Measurements from ENCODE around the gene PCID2. TPM values are rescaled to one million over a fixed set of nuclear protein-coding genes. Genes with fewer than 3 reads are reported as not detected.

The PCID2 gene
- total and polyA plus RNA-seq, 2 experiments from 2014 or later: 79.6 to 107 TPM

DNA sequence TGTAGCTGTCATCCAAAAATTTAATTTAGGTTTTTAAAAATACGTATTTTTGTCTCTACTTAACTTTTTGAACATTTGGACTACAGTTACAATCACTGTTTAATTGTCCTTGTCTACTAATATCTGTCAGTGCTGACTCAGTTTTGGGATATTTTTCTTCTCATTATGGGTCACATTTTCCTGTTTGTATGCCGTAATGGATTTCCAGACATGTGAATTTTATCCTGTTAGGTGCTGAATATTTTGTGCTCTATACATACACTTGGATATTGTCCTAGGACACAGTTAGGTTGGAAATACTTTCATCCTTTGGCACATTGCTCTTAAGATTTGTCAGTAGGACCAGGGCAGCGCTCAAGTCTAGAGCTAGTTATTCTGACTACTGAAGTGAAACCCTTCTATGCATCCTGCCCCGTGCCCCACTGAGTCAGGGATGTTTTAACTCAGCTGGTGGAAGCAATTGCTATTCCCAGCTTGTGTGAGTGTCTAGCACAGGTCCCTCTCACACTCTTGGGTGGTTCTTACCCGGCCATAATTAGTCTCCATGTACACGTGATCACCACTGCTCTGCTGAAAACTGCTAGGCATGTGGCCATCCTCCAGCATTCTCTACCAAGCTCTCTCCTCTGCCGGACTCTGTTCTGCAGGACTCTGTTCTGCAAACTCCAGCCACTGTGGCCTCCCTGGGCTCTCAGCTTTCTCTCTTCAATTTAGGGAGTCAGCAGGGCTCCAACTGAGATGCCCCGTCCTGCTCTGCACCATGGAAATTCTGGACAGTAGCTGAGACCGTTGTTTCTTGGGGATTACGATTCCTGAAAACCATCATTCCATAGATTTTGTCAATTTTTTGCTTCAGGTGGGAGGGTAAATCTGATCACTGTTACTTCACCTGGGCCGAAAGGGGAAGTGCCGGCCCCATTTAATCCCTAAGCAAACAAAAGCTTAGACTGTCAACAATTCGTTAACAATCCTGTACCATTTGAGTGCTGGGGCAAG lies 38.9 kb downstream of the PCID2 start:
- no peak overlapping the region; the same call in 2 of the 3 replicates for H3K4me3 Mint-ChIP-seq
- H3K27ac ChIP-seq (ENCODE audit: low read depth): no peak overlapping the region
- peaks cover 2% of the 10 kb centered on the region; the same call in 2 of the 3 replicates for H3K4me1 Mint-ChIP-seq
- H3K4me1 ChIP-seq (ENCODE audit: insufficient read depth): no peaks in the 10 kb centered on the region
- no peaks in the 10 kb centered on the region for H3K9me2 ChIP-seq (ENCODE audit: insufficient read depth)
- H3K9me3 Mint-ChIP-seq: no peaks in the 10 kb centered on the region
- peaks cover 28% of the 10 kb centered on the region for H3K36me3 Mint-ChIP-seq (ENCODE audit: low read depth)
- TF ChIP-seq JUNB (IDR thresholded peaks at IDR 0.05; ENCODE audit: unreplicated experiment) (no peak), EZH2phosphoT487 (IDR thresholded peaks at IDR 0.05; ENCODE audit: unreplicated experiment) (no peak), EZH2 (IDR thresholded peaks at IDR 0.05; ENCODE audit: low read depth, unreplicated experiment) (no peak), NANOG (IDR thresholded peaks at IDR 0.05; ENCODE audit: borderline replicate concordance) (no peak), CREB1 (CRISPR knock-in tag; IDR thresholded peaks at IDR 0.05; ENCODE audit: low read depth) (no peak), ZNF331 (CRISPR knock-in tag; IDR thresholded peaks at IDR 0.05; ENCODE audit: low read depth) (no peak), STAT1 (IDR thresholded peaks at IDR 0.05; ENCODE audit: unreplicated experiment) (no peak), ZNF114 (CRISPR knock-in tag; IDR thresholded peaks at IDR 0.05) (no peak), POLR2AphosphoS5 (IDR thresholded peaks at IDR 0.05; ENCODE audit: low read depth) (no peak)
- TF ChIP-seq, protein P1, sequence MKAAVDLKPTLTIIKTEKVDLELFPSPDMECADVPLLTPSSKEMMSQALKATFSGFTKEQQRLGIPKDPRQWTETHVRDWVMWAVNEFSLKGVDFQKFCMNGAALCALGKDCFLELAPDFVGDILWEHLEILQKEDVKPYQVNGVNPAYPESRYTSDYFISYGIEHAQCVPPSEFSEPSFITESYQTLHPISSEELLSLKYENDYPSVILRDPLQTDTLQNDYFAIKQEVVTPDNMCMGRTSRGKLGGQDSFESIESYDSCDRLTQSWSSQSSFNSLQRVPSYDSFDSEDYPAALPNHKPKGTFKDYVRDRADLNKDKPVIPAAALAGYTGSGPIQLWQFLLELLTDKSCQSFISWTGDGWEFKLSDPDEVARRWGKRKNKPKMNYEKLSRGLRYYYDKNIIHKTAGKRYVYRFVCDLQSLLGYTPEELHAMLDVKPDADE (IDR thresholded peaks at IDR 0.05): no peak
- TF ChIP-seq, protein P2, sequence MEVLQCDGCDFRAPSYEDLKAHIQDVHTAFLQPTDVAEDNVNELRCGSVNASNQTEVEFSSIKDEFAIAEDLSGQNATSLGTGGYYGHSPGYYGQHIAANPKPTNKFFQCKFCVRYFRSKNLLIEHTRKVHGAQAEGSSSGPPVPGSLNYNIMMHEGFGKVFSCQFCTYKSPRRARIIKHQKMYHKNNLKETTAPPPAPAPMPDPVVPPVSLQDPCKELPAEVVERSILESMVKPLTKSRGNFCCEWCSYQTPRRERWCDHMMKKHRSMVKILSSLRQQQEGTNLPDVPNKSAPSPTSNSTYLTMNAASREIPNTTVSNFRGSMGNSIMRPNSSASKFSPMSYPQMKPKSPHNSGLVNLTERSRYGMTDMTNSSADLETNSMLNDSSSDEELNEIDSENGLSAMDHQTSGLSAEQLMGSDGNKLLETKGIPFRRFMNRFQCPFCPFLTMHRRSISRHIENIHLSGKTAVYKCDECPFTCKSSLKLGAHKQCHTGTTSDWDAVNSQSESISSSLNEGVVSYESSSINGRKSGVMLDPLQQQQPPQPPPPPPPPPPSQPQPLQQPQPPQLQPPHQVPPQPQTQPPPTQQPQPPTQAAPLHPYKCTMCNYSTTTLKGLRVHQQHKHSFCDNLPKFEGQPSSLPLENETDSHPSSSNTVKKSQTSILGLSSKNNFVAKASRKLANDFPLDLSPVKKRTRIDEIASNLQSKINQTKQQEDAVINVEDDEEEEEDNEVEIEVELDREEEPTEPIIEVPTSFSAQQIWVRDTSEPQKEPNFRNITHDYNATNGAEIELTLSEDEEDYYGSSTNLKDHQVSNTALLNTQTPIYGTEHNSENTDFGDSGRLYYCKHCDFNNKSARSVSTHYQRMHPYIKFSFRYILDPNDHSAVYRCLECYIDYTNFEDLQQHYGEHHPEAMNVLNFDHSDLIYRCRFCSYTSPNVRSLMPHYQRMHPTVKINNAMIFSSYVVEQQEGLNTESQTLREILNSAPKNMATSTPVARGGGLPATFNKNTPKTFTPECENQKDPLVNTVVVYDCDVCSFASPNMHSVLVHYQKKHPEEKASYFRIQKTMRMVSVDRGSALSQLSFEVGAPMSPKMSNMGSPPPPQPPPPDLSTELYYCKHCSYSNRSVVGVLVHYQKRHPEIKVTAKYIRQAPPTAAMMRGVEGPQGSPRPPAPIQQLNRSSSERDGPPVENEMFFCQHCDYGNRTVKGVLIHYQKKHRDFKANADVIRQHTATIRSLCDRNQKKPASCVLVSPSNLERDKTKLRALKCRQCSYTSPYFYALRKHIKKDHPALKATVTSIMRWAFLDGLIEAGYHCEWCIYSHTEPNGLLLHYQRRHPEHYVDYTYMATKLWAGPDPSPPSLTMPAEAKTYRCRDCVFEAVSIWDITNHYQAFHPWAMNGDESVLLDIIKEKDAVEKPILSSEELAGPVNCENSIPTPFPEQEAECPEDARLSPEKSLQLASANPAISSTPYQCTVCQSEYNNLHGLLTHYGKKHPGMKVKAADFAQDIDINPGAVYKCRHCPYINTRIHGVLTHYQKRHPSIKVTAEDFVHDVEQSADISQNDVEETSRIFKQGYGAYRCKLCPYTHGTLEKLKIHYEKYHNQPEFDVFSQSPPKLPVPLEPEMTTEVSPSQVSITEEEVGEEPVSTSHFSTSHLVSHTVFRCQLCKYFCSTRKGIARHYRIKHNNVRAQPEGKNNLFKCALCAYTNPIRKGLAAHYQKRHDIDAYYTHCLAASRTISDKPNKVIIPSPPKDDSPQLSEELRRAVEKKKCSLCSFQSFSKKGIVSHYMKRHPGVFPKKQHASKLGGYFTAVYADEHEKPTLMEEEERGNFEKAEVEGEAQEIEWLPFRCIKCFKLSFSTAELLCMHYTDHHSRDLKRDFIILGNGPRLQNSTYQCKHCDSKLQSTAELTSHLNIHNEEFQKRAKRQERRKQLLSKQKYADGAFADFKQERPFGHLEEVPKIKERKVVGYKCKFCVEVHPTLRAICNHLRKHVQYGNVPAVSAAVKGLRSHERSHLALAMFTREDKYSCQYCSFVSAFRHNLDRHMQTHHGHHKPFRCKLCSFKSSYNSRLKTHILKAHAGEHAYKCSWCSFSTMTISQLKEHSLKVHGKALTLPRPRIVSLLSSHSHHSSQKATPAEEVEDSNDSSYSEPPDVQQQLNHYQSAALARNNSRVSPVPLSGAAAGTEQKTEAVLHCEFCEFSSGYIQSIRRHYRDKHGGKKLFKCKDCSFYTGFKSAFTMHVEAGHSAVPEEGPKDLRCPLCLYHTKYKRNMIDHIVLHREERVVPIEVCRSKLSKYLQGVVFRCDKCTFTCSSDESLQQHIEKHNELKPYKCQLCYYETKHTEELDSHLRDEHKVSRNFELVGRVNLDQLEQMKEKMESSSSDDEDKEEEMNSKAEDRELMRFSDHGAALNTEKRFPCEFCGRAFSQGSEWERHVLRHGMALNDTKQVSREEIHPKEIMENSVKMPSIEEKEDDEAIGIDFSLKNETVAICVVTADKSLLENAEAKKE (CRISPR knock-in tag; IDR thresholded peaks at IDR 0.05): no peak
- TF ChIP-seq, protein P3, sequence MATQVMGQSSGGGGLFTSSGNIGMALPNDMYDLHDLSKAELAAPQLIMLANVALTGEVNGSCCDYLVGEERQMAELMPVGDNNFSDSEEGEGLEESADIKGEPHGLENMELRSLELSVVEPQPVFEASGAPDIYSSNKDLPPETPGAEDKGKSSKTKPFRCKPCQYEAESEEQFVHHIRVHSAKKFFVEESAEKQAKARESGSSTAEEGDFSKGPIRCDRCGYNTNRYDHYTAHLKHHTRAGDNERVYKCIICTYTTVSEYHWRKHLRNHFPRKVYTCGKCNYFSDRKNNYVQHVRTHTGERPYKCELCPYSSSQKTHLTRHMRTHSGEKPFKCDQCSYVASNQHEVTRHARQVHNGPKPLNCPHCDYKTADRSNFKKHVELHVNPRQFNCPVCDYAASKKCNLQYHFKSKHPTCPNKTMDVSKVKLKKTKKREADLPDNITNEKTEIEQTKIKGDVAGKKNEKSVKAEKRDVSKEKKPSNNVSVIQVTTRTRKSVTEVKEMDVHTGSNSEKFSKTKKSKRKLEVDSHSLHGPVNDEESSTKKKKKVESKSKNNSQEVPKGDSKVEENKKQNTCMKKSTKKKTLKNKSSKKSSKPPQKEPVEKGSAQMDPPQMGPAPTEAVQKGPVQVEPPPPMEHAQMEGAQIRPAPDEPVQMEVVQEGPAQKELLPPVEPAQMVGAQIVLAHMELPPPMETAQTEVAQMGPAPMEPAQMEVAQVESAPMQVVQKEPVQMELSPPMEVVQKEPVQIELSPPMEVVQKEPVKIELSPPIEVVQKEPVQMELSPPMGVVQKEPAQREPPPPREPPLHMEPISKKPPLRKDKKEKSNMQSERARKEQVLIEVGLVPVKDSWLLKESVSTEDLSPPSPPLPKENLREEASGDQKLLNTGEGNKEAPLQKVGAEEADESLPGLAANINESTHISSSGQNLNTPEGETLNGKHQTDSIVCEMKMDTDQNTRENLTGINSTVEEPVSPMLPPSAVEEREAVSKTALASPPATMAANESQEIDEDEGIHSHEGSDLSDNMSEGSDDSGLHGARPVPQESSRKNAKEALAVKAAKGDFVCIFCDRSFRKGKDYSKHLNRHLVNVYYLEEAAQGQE (IDR thresholded peaks at IDR 0.05; ENCODE audit: unreplicated experiment): no peak
- TF ChIP-seq, protein P4, sequence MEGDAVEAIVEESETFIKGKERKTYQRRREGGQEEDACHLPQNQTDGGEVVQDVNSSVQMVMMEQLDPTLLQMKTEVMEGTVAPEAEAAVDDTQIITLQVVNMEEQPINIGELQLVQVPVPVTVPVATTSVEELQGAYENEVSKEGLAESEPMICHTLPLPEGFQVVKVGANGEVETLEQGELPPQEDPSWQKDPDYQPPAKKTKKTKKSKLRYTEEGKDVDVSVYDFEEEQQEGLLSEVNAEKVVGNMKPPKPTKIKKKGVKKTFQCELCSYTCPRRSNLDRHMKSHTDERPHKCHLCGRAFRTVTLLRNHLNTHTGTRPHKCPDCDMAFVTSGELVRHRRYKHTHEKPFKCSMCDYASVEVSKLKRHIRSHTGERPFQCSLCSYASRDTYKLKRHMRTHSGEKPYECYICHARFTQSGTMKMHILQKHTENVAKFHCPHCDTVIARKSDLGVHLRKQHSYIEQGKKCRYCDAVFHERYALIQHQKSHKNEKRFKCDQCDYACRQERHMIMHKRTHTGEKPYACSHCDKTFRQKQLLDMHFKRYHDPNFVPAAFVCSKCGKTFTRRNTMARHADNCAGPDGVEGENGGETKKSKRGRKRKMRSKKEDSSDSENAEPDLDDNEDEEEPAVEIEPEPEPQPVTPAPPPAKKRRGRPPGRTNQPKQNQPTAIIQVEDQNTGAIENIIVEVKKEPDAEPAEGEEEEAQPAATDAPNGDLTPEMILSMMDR (conservative IDR thresholded peaks at IDR 0.05; ENCODE audit: low read depth in 2 of 2): no peak
- H3K27me3 Mint-ChIP-seq (ENCODE audit: insufficient read depth, low read depth, poor library complexity): peaks cover 3% of the 10 kb centered on the region
- H3K36me3 ChIP-seq (ENCODE audit: insufficient read depth): no peaks in the 10 kb centered on the region
- no peaks in the 10 kb centered on the region for H3K79me2 ChIP-seq (replicated peaks; ENCODE audit: insufficient read depth)
- H3K27ac Mint-ChIP-seq: no peak overlapping the region
- no peaks in the 10 kb centered on the region for H3K27me3 ChIP-seq (ENCODE audit: insufficient read depth)
- H3K4me3 ChIP-seq: no peak overlapping the region
- no peak overlapping the region for H2AFZ ChIP-seq
- DNase-seq (ENCODE audit: low spot score) (no peak), ATAC-seq (no peak)
- H3K4me2 ChIP-seq: no peak overlapping the region
- no peaks in the 10 kb centered on the region for H3F3A ChIP-seq (replicated peaks; ENCODE audit: low read depth)
- no peaks in the 10 kb centered on the region; the same call in 1 of the 2 replicates for H4K20me1 ChIP-seq (replicated peaks; ENCODE audit: insufficient read depth)
